Activated CD8-positive, alpha-beta memory T cell treated with anti-CD3 and anti-CD28 coated beads for 4 hours (primary cell): ENCODE results near the gene JPT2.

Experiments used
- DNase-seq, 2 donors: peaks; one replicate each; pipeline ENCODE4 v3.0.0-alpha.2; 2020; ENCODE audit warnings: low read depth in 2 of 2

The JPT2 gene

GRCh38 chr16:1651974-1652312 lies 26.1 kb upstream of the JPT2 start:
- no peak for DNase-seq

GRCh38 chr16:1653023-1653422 lies 25.1 kb upstream of the JPT2 start:
- DNase-seq = no peak

GRCh38 chr16:1654505-1655268 lies 23.4 kb upstream of the JPT2 start:
- DNase-seq = no peak

- DNase-seq = no peak
These were observed 22.7 kb upstream of the JPT2 start for GRCh38 chr16:1655269-1655807.

DNA sequence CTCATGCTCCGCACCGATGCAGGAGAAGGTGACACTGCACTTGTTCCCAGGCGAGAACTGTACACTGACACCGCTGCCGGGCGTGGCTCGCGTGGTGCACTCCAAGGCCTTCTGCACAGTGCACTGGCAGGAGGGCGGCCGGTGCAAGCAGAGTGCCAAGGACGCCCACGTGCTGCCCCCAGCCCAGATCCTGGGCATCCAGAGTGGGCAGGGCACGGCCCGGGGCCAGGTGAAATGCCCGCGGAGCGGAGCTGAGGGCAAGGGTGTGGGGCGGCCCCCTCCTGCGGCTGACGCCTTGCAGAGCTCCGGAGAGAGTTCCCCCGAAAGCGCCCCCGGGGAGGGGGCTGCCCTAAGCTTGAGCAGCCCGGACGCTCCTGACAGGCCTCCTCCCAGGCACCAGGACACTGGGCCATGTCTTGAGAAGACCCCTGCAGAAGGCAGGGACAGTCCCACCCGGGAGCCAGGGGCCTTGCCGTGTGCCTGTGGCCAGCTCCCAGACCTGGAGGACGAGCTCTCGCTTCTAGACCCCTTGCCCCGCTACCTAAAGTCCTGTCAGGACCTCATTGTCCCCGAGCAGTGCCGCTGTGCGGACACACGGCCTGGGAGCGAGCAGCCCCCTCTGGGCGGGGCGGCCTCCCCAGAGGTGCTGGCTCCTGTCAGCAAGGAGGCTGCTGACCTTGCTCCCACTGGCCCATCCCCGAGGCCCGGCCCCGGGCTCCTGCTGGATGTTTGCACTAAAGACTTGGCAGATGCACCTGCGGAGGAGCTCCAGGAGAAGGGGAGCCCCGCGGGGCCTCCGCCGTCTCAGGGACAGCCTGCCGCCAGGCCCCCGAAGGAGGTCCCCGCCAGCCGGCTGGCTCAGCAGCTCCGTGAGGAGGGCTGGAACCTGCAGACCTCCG lies 21.9 kb upstream of the JPT2 start:
- DNase-seq = no peak

- DNase-seq = no peak
These were observed 21.1 kb upstream of the JPT2 start for GRCh38 chr16:1656808-1657617.

DNA sequence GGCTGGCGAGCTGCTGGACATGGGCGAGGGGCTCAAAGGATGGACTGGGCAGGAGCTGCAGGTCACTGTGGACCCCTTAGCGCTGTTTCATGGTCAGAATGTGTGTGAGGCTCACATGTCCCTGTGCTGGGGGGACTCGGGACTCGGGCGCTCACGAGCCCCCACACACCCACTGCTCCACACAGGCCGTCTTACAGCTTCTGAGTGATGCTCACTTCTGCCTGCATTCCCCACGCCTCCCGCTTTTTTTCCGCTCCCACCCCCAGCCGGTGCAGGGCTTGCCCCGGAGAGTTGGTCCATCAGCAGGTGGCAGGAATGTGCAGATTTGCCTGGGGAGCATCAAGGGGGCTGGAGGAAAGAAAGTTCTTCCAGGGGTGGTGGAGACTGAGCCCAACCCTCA lies 20.2 kb upstream of the JPT2 start:
- no peak for DNase-seq

DNA sequence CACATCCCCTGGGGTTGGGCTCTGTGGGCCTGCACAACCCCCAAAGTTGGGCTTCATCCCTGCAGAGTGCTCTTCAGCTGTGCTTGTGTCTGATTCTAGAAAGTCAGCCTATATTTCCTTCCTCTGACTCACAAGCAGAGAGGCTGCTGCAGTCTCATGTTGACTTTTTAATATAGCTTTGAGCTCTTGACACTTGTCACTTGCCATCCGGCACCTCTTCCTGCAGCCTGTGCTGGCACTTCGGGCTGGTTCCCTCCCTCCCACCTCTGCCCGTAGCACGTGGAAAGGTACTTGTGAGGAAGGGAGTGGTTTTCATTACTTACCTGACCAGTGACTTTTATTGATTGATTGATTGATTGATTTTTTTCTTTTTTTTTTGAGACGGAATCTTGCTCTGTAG lies 19.0 kb upstream of the JPT2 start:
- no peak for DNase-seq

DNA sequence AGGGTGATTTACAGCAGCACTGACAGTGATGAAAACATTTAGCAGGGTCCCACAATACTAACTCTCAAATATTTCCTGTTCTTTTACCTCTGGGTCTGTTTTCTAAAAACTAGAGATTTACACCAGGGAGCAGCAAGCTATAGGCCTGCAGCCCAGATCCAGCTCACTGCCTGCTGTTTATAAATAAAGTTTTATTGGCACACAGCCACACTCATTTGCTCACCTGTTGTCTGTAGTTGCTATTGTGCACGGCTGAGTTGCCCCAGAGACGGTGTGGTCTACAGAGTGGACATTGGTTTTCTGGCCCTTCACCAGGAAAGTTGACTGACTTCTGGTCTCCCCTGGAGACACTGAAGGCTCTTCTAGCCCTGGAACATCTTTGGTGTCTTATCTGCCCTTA lies 16.3 kb upstream of the JPT2 start:
- no peak for DNase-seq

DNA sequence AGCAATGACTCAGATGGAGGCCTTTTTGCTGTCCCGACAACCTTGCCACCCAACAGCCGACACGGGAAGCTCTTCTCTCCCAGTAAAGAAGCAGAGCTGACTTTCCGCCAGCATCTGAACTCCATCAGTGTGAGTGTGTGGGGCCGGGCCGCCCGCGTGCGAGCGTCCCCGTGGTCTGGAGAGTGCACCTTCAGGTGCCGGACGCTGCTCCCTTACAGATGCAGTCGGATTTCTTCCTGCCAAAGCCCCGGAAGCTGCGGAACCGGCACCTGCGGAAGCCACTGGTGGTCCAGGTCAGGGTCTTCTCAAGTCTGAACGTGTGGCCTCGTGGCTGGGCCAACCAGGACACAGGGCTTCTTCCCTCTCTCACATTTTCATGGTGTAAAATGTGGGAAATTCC lies 15.5 kb upstream of the JPT2 start:
- DNase-seq = no peak

DNA sequence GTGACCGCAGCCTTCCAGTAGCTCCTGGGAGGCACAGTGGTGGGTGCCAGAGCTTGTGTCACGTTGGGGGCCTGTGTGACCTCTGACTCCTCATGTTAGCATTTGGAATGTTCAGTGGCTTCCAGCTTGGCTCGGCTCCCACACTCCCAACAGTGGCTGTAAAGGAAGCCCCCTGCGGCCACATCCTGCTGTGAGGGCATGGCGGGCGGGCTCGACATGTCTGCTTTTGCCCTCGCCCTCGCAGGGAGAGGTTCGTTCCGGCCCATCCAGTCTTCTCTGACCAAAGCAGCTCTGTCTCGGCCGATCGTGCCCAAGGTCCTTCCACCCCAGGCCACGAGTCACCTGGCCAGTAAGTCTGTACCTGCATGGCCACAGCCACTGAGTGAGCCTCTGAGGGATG lies 12.2 kb upstream of the JPT2 start:
- no peak for DNase-seq

DNA sequence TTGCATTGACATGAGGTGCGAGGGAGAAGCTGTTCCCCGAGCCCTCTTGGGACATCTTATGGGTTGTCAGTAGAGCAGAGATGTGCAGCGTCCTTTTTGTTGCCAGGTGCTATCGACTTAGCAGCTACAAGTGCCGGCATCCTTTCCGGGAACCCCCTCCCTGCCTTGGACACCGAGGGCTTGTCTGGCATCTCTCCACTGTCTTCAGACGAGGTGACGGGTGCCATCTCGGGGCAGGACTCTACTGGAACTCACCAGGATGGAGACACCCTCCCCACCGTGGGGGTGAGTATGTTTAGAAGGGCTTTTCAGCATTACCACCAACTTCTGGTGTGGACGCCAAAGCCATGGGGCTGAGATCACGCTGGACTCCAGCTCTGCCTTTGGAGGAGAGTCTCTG lies 11.8 kb upstream of the JPT2 start:
- no peak for DNase-seq

DNA sequence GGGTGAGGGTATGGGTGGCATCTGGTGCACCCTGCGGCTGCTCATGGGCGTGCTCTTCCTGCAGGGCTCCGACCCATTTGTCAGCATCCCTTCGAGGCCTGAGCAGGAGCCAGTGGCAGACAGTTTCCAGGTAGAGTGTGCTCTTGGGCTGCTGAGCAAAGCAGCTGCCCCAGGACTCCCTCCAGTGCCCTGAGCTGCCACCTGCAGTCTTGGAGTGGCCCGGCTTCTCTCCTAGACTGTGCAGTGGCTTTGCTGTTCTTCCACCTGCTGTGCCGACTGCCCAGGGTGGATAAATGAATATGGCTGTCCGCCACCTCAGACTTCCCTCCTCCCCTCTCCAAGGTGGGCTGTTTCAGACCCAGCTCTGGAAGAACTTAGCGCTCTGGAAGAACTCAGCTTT lies 10.8 kb upstream of the JPT2 start:
- no peak for DNase-seq

DNA sequence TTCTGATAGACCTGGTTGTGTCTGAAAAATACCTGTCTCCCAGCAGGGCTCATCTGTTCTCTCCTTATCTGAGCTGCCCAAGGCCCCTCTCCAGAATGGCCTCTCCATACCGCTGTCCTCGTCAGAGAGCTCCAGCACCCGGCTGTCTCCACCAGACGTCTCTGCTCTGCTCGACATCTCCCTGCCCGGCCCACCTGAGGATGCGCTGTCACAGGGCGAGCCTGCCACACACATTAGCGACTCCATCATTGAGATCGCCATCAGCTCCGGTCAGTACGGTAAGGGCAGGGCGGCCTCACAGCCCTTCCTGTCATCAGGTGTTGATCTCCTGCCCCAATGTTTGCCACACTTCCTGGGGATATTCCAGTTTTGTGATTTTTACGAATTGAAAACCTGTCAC lies 10.2 kb upstream of the JPT2 start:
- DNase-seq = no peak

- DNase-seq = no peak
These were observed 9.3 kb upstream of the JPT2 start for GRCh38 chr16:1668612-1669319.

DNA sequence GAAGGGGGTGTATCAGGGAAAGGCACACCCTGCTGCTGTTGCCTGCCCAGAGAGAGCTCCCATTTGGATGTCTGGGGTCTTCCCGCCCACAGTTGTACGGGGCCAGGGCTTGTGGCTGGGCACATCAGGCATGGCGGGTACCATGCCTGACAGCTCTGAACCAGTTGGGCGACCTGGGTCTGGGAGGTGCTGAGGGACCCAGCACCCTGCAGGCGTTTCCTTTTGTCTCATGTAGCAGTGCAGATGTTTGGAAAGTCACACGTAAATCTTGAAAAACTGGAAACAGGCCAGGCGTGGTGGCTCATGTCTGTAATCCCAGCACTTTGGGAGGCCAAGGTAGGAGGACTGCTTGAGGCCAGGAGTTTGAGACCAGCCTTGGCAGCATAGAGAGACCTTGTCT lies 8.4 kb upstream of the JPT2 start:
- no peak for DNase-seq

DNA sequence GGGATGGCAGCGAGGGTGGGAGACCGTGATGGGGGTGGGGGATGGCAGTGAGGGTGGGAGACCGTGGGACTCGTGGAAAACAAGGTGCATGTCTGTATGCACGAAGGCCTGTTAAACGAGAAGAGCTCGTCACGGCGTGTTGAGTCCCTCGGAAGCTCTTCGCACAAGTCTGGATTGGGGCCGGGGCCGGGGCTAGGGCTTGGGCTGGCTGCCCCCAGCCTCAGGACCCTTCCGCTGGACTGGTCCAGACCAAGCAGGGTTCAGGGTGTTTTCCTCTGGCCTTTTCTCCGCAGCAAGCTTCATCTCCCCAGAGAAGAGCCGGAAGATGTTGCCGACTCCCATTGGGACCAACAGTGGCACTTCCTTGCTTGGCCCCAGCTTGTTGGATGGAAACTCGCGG lies 7.7 kb upstream of the JPT2 start:
- no peak for DNase-seq

DNA sequence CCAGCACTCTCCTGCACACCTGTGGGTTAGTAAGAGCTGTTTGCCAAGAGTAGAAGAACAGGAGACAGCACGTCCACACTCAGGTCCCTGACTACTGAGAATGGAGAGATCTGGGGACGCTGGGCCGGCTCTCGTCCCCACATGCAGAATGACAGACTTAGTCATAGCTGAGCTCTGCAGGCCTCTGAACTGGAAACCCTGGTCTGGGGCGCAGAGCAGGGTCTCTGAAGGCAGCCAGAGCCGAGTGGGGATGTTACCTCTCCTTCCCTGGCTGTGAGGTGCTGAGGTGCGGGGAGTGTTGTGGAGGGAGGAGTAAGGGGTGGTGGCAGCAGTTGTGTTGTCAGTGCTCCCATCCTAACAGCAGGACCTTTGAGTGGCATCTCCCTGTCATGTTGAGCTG lies 7.2 kb upstream of the JPT2 start:
- no peak for DNase-seq

- DNase-seq = no peak
These were observed 4.5 kb upstream of the JPT2 start for GRCh38 chr16:1673424-1674151.

- no peak for DNase-seq
These were observed 3.8 kb upstream of the JPT2 start for GRCh38 chr16:1674306-1674705.
